NCI-H2196 treated with DMSO at 0.1 percent for 48 hours (cell line): ENCODE data around the gene SVOP.

Source experiments
- DNase-seq: peaks from one replicate; lab custom pipeline; 2025; ENCODE audit not compliant: unreplicated experiment; lab: John Stamatoyannopoulos, UW

The SVOP gene

GRCh38 chr12:108980831-108981618 is 39.8 kb downstream of the SVOP start:
- DNase-seq, result no peak

DNA sequence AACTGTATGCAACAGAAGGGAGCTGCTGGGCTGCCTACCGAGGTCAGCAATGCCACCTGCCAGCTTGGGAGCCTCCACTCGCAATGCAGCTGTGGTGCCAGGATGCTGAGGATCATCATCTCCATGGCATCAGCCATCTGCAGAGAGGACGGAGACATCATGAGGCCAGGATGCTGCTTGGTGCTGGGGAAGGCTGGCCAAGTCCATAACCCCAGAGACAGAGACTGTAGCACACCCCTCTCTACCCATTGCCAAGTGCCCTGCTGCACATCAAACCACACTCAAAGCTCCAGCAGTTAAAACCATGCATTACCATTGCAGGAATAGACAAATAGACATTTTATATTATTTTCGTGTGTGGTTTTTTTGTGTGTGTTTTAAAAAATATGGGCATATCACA is 43.5 kb downstream of the SVOP start:
- no peak for DNase-seq

GRCh38 chr12:108975024-108975593 is 45.8 kb downstream of the SVOP start:
- no peak for DNase-seq

GRCh38 chr12:108973629-108974152 is 47.2 kb downstream of the SVOP start:
- DNase-seq, result no peak

- DNase-seq, result no peak
Measured at GRCh38 chr12:108972358-108972757, 48.5 kb downstream of the SVOP start.

DNA sequence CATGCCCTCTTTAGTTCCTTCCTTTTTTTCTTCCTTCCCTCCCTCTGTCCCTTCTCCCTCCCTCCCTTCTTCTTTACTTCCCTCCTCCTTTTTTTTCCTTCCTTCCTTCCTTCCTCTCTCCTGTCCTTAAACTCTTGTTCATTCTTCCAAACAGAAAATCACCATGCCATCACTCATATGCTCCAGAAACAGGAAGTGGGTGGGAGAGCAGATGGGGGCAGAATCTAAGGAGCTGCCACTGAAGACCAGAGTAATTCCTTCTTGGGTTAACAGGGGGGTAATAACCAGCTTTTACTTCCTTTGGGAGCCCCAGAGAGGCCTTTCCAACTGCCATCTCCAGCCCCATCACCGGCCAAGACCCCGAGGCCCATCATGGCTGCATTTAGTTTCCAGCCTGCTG is 51.2 kb downstream of the SVOP start:
- no peak for DNase-seq

- DNase-seq, result no peak
Measured at GRCh38 chr12:108967869-108968540, 52.9 kb downstream of the SVOP start.

DNA sequence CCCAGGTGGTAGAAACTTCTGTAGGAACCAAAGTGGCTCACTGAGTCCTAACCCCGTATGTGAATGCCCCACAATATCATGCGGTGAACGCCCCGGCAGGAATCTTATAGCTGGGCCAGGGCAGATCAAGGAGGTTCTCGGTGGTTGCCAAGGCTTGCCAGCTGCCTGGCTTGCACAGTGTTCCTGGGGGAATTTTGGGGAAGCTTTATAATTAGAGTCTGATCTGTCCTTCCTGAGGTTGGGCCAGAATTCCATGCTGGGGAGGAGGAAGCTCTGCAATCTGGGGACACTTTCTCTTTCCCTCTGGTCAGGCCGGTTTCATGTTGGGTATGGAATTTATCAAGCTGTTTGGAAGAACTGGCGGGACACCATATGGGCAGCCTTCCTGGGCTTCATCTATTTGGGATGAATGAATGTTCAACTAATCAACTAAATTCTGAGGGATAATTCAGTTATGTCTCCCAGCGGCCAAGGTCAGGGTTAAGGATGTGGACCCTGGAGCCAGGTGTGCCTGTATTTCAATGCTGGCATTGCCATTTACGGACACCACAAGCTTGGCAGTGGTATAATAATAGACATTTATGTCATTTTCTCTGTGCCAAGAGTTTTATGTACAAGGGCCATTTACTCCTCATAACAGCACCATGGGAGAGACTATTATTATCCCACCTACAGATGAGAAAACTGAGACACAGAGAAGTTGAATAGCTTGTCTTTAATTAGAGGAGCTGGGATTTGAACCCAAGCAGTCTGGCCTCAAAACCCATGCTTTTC is 54.3 kb downstream of the SVOP start:
- no peak for DNase-seq

DNA sequence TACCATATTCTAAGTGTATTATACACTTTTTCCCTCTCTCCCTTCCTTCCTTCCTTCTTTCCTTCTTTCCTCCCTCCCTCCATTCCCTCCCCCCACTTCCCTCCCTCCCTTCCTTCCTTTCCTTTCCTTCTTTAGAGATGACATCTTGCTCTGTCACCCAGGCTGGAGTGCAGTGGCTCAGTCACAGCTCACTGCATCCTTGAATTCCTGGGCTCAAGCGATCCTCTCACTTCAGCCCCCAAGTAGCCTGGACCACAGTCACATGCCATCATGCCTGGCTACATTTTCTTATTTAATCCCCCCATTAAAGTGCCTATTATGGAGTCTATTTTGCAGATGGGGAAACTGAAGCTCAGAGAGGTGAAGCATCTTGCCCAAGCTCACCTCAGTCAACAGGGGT is 55.0 kb downstream of the SVOP start:
- no peak for DNase-seq

DNA sequence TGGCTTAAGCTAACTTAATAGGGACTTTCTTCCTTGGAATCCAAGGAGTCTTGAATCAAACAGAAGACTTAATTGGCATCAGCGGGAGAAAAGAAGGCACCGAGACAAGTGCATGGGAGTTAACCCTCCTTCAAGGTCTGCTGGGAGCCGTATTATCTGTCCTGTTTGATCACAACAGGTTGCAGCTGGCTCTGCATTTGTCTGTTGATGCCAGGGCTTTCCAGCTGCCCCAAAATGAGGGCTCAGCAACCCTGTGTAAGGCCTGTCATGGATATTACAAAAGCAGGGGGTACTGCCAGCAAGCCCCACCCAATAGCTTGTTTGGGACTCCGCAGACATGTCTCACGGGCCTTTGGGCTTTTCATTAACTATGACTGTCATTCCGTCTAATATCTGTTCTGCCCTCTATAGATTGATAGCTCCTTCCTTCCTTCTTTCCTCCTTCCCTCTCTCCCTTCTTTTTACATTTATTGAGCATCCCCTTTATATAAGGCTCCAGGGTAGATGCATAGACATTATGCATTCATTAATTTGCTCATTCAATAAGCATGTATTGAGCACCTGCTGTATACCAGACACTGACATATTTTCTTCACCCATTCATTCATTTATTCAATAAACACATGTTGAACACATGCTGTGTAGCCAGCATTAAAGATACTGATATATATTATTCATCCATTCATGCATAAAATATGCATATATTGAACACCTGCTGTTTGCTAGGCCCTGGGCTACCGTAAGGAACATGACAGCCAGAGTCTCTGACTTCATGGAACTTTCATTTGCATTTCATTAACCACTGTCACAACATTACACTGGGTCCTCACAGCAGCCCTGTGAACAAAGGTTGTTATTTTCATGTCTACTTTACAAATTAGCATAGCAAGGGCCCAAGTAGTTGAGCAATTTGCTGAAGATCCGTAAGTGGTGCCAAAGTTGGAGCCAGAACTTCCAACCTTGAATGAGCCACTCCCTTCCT is 56.2 kb downstream of the SVOP start:
- DNase-seq, result no peak

DNA sequence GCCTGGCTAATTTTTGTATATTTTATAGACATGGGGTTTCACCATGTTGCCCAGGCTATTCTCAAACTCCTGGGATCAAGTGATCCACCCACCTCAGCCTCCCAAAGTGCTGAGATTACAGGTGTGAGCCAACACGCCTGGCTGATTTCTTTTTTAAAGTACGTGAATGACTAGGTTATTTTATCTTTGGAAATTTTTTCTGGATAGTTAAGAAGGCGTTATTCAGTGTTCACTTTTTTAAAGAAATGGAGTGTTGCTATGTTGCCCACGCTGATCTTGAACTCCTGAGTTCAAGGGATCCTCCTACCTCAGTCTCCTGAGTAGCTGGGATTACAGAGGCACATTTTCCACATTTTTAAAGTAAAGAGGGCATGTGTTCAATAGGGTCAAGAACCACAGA is 58.6 kb downstream of the SVOP start:
- DNase-seq, result no peak

GRCh38 chr12:108959748-108960655 is 60.9 kb downstream of the SVOP start:
- DNase-seq, result no peak

GRCh38 chr12:108955225-108955835 is 65.5 kb downstream of the SVOP start:
- DNase-seq, result peak; percentile 18

GRCh38 chr12:108950991-108951739 is 69.7 kb downstream of the SVOP start:
- DNase-seq, result peak; percentile 55

- DNase-seq, result no peak
Measured at GRCh38 chr12:108949976-108950375, 70.9 kb downstream of the SVOP start.

DNA sequence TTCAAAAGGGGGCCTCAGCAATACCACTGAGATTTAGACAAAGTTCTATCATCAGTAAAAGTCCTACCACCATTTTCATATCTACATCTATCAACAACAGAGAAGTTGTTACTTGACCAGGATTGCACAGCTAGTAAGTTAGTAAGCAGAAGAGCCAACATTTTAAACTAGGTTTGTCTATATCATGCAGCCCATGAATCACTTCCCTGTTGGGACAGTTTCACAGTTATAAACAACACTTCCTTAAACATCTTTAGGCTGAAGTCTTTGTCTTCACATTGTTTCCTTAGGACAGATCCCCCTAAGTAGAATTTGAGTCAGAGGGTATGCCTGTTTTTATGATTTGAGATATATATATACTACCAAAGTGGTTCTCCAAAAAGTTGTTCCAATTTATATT is 72.5 kb downstream of the SVOP start:
- DNase-seq, result no peak

DNA sequence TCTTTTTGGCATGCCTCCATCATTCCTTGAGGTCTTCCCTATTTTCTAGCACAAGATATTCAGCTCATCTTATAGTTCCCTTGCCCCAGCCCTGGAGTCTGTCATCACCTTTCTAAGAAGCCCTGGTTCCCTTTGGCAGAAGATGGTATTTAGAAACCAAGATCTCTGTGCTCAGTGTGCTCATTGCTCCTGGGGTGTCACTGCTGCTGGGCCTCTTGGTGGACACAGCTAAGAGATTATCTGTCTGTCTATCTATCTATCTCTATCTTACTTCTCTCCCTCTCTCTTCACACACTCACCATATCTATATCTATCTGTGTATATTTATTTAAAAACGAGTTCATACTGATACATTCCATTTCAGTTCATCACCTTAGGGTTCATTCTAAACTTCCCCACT is 73.8 kb downstream of the SVOP start:
- DNase-seq, result no peak

DNA sequence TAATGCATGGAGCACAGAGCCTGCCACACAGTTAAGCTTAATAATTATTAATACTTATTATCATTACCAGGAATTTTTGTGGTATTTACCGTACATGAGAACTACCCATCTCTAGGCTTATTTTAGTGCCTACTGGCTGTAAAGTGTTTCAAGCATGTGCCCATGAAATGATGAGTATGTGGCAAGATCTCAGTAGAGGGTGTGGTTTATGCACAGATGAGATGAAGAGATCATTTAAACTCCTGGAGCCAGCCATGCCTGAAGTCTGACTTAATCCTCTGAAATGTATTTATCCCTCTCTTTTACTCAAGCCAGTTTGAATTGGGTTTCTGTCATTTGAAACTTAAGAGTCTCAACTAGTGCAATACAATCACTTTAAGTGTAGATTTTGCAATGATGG is 80.7 kb downstream of the SVOP start:
- DNase-seq, result no peak
